Neural progenitor cell (in vitro differentiated cells): ENCODE data around the gene MRPL32. TPM values are rescaled to one million over a fixed set of nuclear protein-coding genes. Genes with fewer than 3 reads are reported as not detected.

Source experiments
- DNase-seq: peaks from one replicate; pipeline ENCODE4 v3.0.0-alpha.2; 2016; ENCODE audit warnings: low spot score
- H2AFZ ChIP-seq: fragments of 200-600 bp; sonication (generic); replicated peaks from 2 replicates; pipeline ENCODE4 v1.6.1; 2016; ENCODE audit warnings: antibody characterized with exemption
- H3F3A ChIP-seq: fragments of 200-600 bp; sonication (generic); 2 replicates; pipeline ENCODE4 v1.6.1; 2016; ENCODE audit warnings: antibody characterized with exemption, low read depth
- H3K27ac ChIP-seq: fragments of 200-600 bp; sonication (generic); 2 replicates; pipeline ENCODE4 v1.5.1; 2016; ENCODE audit warnings: mild to moderate bottlenecking
- H3K27me3 ChIP-seq: fragments of 200-600 bp; sonication (generic); 2 replicates; pipeline ENCODE4 v1.6.1; 2016; ENCODE audit warnings: mild to moderate bottlenecking, moderate library complexity
- H3K36me3 ChIP-seq: fragments of 200-600 bp; sonication (generic); 2 replicates; pipeline ENCODE4 v1.5.1; 2016
- H3K4me1 ChIP-seq: fragments of 200-600 bp; sonication (generic); 2 replicates; pipeline ENCODE4 v1.6.1; 2016; ENCODE audit warnings: mixed run types
- H3K4me2 ChIP-seq: fragments of 200-600 bp; sonication (generic); 2 replicates; pipeline ENCODE4 v1.6.1; 2016
- H3K4me3 ChIP-seq: fragments of 200-600 bp; sonication (generic); 2 replicates; pipeline ENCODE4 v1.5.1; 2016
- H3K79me2 ChIP-seq: fragments of 200-600 bp; sonication (generic); 2 replicates; pipeline ENCODE4 v1.6.1; 2016; ENCODE audit warnings: low read depth
- H3K9ac ChIP-seq: fragments of 200-600 bp; sonication (generic); 2 replicates; pipeline ENCODE4 v1.6.1; 2016
- H3K9me3 ChIP-seq: fragments of 200-600 bp; sonication (generic); 2 replicates; pipeline ENCODE4 v1.5.1; 2016; ENCODE audit warnings: low read depth
- H4K20me1 ChIP-seq: fragments of 200-600 bp; sonication (generic); 2 replicates; pipeline ENCODE4 v1.6.1; 2016; ENCODE audit warnings: low read depth
- H3K27ac Mint-ChIP-seq: 3 replicates; pipeline ENCODE4 v1.8.0; 2021; ENCODE audit warnings: mixed read lengths
- H3K27me3 Mint-ChIP-seq: 2 replicates; pipeline ENCODE4 v1.8.0; 2022; ENCODE audit warnings: low read depth, mild to moderate bottlenecking, inconsistent platforms, moderate library complexity, mixed read lengths; ENCODE audit not compliant: insufficient read depth
- H3K36me3 Mint-ChIP-seq: 3 replicates; pipeline ENCODE4 v1.8.0; 2021; ENCODE audit warnings: mixed read lengths
- H3K4me1 Mint-ChIP-seq: 3 replicates; pipeline ENCODE4 v1.8.0; 2021; ENCODE audit warnings: mixed read lengths
- H3K4me3 Mint-ChIP-seq: 3 replicates; pipeline ENCODE4 v1.8.0; 2021; ENCODE audit warnings: mild to moderate bottlenecking, moderate library complexity, mixed read lengths
- H3K9me3 Mint-ChIP-seq: 3 replicates; pipeline ENCODE4 v1.8.0; 2020; ENCODE audit warnings: mixed read lengths
- EZH2 ChIP-seq: fragments of 200-600 bp; sonication (generic); IDR thresholded peaks from 2 replicates; pipeline ENCODE4 v1.6.1; 2017; ENCODE audit warnings: antibody characterized with exemption, mild to moderate bottlenecking, moderate library complexity
- EZH2phosphoT487 ChIP-seq: fragments of 200-600 bp; sonication (generic); IDR thresholded peaks from 2 replicates; pipeline ENCODE4 v1.6.1; 2017; ENCODE audit warnings: antibody characterized with exemption
- total RNA-seq: library from RNA; depleted of rRNA; stranded (reverse); fragments of >200 nt; gene quantifications from 2 replicates; pipeline ENCODE4 v1.2.3, GENCODE V29; 2015; ENCODE audit warnings: low replicate concordance
- TF ChIP-seq, protein P1 (sequence below): fragments of 200-600 bp; sonication (generic); IDR thresholded peaks from 2 replicates; pipeline ENCODE4 v1.5.1; 2017; ENCODE audit warnings: antibody characterized with exemption, mild to moderate bottlenecking

MRPL32 gene
- total RNA-seq, 1 donor from 2014 or later, result 133 TPM

DNA sequence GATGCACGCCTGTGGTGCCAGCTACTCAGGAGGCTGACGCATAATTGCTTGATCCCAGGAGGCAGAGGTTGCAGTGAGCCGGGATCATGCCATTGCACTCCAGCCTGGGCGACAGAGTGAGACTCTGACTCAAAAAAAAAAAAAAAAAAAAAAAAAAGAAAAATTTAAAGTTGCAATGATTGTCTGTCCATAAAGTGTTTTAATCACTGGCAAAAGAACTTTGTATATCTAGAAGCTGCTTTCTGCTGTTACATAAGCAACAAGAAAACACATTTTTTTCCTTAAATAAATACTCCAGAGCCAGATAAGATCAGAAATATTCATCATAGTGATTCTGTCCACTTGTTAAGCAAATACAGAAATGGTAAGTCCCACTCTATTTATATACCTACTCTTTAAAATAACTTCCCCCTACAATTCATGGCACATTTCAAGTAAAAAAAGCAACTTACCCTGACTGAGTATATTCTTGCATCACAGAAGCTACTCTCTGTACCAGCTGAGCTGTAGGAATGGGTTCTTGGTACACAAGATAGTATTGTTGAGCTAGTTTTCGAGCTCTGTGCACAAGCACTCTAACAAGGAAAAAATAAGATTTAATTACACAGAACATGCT is 7.8 kb upstream of the MRPL32 start:
- peaks cover 13% of the 10 kb centered on the region for H3F3A ChIP-seq
- H3K4me1 ChIP-seq, result no peaks in the 10 kb centered on the region
- no peaks in the 10 kb centered on the region for H3K27me3 ChIP-seq
- no peak overlapping the region for H3K4me3 ChIP-seq
- H3K36me3 ChIP-seq, result peaks cover 46% of the 10 kb centered on the region
- peaks cover 20% of the 10 kb centered on the region for H3K36me3 Mint-ChIP-seq
- no peak overlapping the region for H3K4me3 Mint-ChIP-seq
- H4K20me1 ChIP-seq, result peaks cover 27% of the 10 kb centered on the region
- peaks cover 41% of the 10 kb centered on the region for H3K79me2 ChIP-seq
- no peaks in the 10 kb centered on the region for H3K9me3 ChIP-seq
- no peak overlapping the region for H3K4me2 ChIP-seq
- H3K27me3 Mint-ChIP-seq, result no peaks in the 10 kb centered on the region
- H3K27ac Mint-ChIP-seq, result no peak overlapping the region
- H3K27ac ChIP-seq, result no peak overlapping the region
- no peaks in the 10 kb centered on the region for H3K9me3 Mint-ChIP-seq
- DNase-seq, result no peak
- peaks cover 5% of the 10 kb centered on the region for H3K4me1 Mint-ChIP-seq
- TF ChIP-seq EZH2, result no peak
- no peak for TF ChIP-seq EZH2phosphoT487
- TF ChIP-seq, protein P1, sequence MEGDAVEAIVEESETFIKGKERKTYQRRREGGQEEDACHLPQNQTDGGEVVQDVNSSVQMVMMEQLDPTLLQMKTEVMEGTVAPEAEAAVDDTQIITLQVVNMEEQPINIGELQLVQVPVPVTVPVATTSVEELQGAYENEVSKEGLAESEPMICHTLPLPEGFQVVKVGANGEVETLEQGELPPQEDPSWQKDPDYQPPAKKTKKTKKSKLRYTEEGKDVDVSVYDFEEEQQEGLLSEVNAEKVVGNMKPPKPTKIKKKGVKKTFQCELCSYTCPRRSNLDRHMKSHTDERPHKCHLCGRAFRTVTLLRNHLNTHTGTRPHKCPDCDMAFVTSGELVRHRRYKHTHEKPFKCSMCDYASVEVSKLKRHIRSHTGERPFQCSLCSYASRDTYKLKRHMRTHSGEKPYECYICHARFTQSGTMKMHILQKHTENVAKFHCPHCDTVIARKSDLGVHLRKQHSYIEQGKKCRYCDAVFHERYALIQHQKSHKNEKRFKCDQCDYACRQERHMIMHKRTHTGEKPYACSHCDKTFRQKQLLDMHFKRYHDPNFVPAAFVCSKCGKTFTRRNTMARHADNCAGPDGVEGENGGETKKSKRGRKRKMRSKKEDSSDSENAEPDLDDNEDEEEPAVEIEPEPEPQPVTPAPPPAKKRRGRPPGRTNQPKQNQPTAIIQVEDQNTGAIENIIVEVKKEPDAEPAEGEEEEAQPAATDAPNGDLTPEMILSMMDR, result no peak
- H2AFZ ChIP-seq, result no peak overlapping the region
- H3K9ac ChIP-seq, result no peak overlapping the region

DNA sequence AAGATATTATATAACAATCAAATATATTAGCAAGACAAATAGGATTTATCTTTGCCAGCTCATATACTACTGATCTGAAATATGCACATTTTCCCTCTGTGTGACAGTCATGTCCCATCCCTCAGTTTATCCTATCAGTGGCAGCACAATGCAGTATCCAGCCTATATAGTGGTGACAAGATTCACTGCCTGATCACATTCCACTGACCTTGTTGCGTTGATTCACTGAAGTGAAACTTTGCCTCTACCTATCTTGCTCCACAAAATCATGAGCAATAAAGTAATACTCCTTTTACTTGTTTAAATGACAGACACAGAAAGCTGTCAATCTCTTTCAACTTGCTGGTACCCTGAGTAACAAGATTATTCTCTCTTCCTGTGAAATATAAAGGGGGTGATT is 6.5 kb upstream of the MRPL32 start:
- Mint-ChIP-seq H3K4me3 (no peak overlapping the region), H3K27me3 (no peaks in the 10 kb centered on the region), H3K9me3 (no peaks in the 10 kb centered on the region), H3K4me1 (peaks cover 14% of the 10 kb centered on the region), H3K36me3 (peaks cover 20% of the 10 kb centered on the region), H3K27ac (no peak overlapping the region)
- H3K9ac ChIP-seq, result no peak overlapping the region
- H4K20me1 ChIP-seq, result peaks cover 40% of the 10 kb centered on the region
- no peak overlapping the region for H2AFZ ChIP-seq
- H3K27me3 ChIP-seq, result no peaks in the 10 kb centered on the region
- no peaks in the 10 kb centered on the region for H3K9me3 ChIP-seq
- H3K4me3 ChIP-seq, result no peak overlapping the region
- H3K4me1 ChIP-seq, result peaks cover 11% of the 10 kb centered on the region
- TF ChIP-seq EZH2phosphoT487 (no peak), EZH2 (no peak)
- TF ChIP-seq, protein P1, result no peak
- H3K27ac ChIP-seq, result no peak overlapping the region
- DNase-seq, result no peak
- H3K4me2 ChIP-seq, result no peak overlapping the region
- H3K79me2 ChIP-seq, result peaks cover 54% of the 10 kb centered on the region
- H3F3A ChIP-seq, result peaks cover 13% of the 10 kb centered on the region
- H3K36me3 ChIP-seq, result peaks cover 40% of the 10 kb centered on the region

GRCh38 chr7:42926204-42926603 is 6.0 kb upstream of the MRPL32 start:
- H3K4me2 ChIP-seq, result no peak overlapping the region
- Mint-ChIP-seq H3K27ac (no peak overlapping the region), H3K4me1 (peaks cover 17% of the 10 kb centered on the region), H3K27me3 (no peaks in the 10 kb centered on the region), H3K9me3 (no peaks in the 10 kb centered on the region), H3K4me3 (no peak overlapping the region), H3K36me3 (peaks cover 17% of the 10 kb centered on the region)
- H2AFZ ChIP-seq, result no peak overlapping the region
- peaks cover 15% of the 10 kb centered on the region for H3K4me1 ChIP-seq
- no peaks in the 10 kb centered on the region for H3K27me3 ChIP-seq
- H3K36me3 ChIP-seq, result peaks cover 35% of the 10 kb centered on the region
- DNase-seq, result no peak
- no peaks in the 10 kb centered on the region for H3K9me3 ChIP-seq
- no peak overlapping the region for H3K4me3 ChIP-seq
- H3K9ac ChIP-seq, result no peak overlapping the region
- H4K20me1 ChIP-seq, result peaks cover 45% of the 10 kb centered on the region
- no peak overlapping the region for H3K27ac ChIP-seq
- TF ChIP-seq, protein P1, result no peak
- TF ChIP-seq EZH2 (no peak), EZH2phosphoT487 (no peak)
- peaks cover 9% of the 10 kb centered on the region for H3F3A ChIP-seq
- peaks cover 60% of the 10 kb centered on the region for H3K79me2 ChIP-seq
